Mesenteric fat pad (tissue), 1 donor: ENCODE results near the gene PTGFRN. TPM values are rescaled to one million over a fixed set of nuclear protein-coding genes. Genes with fewer than 3 reads are reported as not detected.
"Not testable (repeated sequence)": the region's sequence is repeated elsewhere in the genome, so short reads cannot be mapped to it uniquely, and the experiment has no call there.

Experiments used
- DNase-seq: peaks from one replicate; pipeline ENCODE4 v3.0.0-alpha.2; 2020; ENCODE audit warnings: low spot score
- long read RNA-seq: library from polyadenylated mRNA; unstranded; transcript quantifications from one replicate; pipeline ENCODE4 v2.0.0, GENCODE V29; 2020
- total RNA-seq: library from RNA; stranded (reverse); fragmentation: NEBNext Ultra II Directional; extraction: Animal tissue kit (Norgen Biotek cat#: 25700); gene quantifications from one replicate; pipeline ENCODE4 v1.2.1, GENCODE V29; 2021
- donor health status: DM: yes; HTN: yes; CAD: no.

The PTGFRN gene
- total RNA-seq, result 24.0 TPM
- long read RNA-seq, full-length matches to known transcripts, result 1 of 12 reads
- long read RNA-seq, partial matches to known transcripts, result 4 of 12 reads
- long read RNA-seq, other reads (novel, unspliced or antisense), result 7 of 12 reads

DNA sequence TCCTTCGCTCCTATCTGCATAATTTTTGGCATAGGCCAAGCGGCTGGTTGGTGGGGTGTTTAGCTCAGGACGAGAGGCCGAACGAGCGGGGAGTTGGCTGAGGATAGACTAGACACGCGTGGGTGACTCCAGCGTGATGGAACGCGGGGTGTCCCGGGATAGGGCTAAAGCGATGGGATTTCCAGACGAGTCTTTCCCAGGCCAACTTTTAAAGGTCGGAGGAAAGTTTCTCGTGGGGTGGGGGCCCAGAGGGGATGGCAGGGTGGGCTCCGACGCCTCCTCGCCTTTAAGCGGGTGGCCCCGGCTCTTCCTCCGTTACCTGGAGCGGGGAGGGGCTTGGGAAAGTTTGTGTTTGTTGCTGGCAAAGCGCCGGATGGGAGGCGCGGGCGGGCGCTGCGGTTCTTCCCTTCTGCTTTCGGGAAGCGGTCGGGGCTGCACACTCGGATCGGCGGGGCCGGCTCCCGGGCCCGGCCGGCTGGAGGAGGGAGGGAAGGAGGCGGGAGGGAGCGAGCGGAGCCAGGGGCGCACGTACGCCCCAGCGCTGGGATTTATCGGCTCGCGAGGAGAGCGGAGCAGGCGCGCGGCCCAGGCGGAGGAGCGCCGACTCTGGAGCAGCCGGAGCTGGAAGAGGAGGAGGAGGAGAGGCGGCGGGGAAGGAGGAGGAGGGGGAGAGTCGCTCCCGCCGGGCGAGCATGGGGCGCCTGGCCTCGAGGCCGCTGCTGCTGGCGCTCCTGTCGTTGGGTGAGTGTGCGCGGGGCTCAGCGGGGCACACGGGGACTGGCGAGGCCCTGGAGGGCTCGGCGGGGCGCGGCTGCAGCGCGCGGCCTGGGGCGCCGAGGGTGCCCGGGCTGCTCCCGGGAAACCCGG, at the start of gene PTGFRN:
TSS of gene PTGFRN (plus strand) at position 405 of the 867 bp plus-strand sequence. CDS start at position 693, 288 bp downstream.
- DNase-seq, result no peak

DNA sequence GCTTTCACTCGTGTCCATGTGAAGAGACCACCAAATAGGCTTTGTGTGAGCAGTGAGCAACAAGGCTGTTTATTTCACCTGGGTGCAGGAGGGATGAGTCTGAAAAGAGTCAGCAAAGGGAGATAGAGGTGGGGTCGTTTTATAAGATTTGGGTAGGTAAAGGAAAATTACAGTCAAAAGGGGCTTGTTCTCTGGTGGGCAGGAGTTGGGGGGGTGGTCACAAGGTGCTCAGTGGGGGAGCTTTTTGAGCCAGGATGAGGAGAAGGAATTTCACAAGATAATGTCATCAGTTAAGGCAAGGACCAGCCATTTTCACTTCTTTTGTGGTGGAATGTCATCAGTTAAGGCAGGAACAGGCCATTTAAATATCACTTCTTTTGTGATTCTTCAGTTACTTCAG, 49.5 kb upstream of the PTGFRN start:
- not testable (repeated sequence) for DNase-seq

DNA sequence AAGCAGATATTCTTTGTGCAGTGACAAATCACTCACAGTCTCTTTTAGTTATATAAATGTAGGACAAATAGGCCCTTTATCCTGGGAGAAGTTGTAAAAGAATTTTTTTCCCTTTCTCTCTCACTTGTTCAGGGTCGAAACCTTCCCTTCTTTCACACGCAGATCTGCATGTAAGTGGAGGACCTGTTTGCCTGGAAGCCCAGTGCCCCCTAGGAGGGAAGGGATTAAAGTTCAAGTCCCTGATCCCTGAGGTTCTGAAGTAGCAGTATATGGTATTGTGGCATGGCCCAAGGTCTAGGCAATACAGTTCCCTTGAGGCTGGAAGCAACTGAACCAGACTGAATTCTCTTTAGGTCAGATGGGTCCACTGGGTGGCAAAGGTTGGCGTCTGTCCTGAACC, 48.6 kb upstream of the PTGFRN start:
- DNase-seq, result no peak

DNA sequence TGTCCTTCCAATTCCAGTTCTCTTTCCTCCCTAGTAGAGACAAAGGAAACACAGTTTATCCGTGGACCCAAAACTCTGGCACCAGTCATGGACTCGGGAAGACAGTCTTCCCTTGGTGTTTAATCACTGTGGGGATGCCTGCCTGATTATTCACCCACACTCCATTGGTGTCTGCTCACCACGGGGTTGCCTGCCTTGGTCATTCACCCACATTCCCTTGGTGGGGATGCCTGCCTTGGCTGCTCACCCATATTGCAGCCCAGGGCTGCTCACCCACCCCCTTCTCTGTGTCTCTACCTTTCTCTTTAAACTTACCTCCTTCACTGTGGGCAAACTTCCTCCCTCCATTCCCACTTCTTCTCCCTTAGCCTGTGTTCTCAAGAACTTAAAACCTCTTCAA, 46.7 kb upstream of the PTGFRN start:
- not testable (repeated sequence) for DNase-seq

DNA sequence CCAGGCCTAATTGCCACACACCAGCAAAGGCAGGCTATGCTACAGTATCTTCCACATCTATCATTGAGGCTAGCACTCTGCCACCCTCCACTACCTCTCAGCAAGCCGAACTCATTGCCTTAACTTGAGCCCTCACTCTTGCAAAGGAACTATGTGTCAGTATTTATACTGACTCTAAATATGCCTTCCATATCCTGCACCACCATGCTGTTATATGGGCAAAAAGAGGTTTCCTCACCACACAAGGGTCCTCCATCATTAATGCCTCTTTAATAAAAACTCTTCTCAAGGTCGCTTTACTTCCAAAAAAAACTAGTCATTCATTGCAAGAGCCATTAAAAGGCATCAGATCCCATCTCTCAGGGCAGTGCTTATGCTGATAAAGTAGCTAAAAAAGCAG, 43.2 kb upstream of the PTGFRN start:
- DNase-seq, result not testable (repeated sequence)

DNA sequence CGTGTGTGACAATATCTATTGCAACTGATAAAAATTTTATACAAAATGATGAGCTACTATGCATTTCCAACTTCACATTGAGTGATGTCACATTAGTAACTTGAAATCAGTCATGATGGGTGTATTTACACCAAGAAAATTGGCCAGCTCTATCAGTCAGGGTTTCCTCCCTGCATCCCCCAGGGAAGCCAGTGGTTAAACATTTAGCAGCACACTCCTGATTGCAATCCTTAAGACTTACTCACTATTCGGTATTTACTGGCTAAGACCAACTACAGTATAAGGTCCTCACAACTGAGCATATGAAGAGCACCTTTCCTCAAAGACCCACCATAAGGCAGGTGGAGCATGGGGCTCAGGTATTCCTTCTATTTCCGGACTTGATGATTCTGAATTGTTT, 41.3 kb upstream of the PTGFRN start:
- no peak for DNase-seq

DNA sequence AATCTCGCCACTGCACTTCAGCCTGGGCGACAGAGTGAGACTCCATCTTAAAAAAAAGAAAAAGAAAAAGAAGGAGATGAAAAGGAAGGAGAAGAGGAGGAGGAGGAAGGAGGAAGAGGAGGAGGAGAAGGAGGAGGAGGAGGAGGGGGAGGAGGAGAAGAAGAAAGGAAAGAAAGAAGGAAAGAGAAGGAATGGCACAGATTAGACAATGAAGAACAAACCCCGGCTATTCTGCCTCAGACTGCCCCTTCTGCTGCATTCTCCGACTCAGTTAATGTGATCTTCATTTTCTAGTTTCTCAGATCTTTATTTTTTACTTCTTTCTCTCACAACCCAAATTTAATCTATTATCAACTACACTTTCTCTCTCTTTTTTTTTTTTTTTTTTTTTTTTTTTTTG, 40.1 kb upstream of the PTGFRN start:
- no peak for DNase-seq

DNA sequence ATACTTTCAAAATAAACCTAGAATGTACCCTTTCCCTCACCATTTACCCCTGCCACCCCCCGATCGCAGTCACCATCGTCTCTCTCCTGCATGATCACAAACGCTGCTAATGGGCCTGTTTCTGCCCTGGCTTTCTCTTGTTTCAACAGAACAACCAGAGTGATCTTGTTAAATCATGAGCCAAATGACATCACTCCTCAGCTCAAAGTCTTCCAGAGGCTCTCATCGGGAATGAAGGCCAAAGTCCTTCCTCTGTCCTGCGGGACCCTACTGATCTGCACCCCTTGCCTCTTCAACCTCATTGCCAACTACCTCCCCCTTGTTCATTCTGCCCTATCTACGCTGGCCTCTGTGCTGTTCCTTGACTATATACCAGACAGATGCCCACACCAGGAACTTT, 39.4 kb upstream of the PTGFRN start:
- DNase-seq, result no peak

DNA sequence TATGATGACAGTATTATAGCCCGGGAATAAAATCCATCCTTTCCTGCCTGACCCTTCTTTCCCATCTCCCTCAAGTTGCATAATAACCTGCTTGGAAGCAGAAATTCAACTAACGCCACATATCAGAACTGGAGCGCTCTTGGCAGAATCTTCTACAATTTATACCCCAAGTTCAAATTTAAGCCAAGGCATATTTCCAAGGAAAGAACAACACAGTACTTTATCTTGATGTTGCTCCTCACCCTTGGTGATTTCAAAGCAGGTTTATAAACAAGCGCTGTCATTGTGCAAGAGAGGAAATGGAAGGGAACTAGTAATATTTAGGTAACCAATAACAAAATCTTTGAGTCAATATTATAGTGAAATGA, 38.0 kb upstream of the PTGFRN start:
- DNase-seq, result no peak

DNA sequence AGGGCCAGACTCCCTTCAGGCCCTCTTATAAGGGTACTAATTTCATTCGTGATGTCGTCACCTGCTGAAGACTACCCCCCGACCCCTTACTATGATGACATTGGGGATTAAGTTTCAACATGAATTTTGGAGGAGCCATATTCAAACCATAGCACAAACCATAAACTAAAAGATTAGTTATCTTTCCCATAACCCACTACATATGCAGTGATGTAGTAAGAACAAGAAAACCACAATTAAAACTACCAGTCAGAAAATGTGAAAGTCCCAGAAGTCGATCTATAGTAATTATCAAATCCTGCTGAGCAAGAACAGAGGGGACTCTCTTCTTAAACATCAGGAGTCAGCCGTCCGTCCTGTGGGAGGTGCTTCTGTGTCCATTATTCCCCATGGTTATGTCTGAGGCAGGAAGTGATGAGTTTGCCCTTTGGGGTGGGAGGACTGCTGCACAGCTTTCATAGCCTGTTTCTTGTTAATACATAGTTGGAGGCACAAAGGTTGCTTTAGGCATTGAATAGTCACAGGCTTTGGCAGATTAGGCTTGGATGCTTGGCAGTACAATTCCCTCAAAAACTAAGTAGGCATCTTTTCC, 35.9 kb upstream of the PTGFRN start:
- no peak for DNase-seq

DNA sequence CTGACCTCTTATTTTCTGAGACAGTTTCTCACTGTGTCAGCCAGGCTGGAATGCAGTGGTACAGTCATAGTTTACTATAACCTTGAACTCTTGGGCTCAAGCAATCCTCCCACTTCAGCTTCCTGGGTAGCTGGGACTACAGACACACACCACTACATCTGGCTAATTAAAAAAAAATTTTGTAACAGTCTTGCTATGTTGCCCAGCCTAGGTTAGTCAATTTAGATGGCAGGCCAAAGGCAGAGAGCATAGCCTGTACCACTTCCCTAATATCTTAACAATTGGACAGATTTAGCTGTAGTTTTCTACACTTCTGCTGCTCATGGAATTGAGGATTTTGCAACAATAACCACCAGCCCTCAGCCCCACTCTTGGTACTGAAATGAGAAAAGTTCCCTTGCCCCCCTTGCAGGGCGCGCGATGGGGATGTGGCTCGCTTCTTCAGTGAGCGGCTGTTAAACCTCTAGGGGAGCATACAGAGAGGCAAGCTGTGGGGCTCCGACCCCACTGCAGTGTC, 34.9 kb upstream of the PTGFRN start:
- DNase-seq, result no peak

DNA sequence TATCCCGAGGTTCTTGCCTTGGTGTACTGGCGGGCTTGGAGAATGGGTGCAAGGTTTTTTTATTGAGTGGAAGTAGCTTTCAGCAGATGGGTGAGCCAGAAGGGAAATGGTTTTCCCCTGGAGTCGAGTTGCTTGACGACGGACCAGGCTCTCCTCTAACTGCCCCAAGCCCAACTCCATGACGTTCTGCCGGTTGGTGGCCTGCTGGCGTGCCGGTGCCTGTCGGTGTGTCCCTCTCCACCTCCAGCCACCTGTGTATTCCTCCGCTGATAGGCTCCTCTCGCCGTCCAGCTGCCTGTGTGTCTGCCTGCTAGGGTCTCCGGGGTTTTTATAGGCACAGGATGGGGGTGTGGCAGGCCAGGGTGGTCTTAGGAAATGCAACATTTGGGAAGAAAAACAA, 34.3 kb upstream of the PTGFRN start:
- no peak for DNase-seq

DNA sequence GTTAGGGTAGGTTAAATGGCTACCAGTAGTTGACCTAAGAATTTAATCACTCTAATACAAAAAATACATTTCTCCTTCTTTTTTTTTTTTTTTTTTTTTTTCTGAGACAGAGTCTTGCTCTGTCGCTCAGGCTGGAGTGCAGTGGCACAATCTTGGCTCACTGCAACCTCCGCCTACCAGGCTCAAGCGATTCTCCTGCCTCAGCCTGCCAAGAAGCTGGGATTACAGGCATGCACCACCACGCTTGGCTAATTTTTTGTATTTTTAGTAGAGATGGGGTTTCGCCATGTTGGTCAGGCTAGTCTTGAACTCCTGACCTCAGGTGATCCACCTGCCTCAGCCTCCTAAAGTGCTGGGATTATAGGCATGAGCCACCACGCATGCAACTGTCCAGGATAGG, 33.8 kb upstream of the PTGFRN start:
- DNase-seq, result not testable (repeated sequence)

DNA sequence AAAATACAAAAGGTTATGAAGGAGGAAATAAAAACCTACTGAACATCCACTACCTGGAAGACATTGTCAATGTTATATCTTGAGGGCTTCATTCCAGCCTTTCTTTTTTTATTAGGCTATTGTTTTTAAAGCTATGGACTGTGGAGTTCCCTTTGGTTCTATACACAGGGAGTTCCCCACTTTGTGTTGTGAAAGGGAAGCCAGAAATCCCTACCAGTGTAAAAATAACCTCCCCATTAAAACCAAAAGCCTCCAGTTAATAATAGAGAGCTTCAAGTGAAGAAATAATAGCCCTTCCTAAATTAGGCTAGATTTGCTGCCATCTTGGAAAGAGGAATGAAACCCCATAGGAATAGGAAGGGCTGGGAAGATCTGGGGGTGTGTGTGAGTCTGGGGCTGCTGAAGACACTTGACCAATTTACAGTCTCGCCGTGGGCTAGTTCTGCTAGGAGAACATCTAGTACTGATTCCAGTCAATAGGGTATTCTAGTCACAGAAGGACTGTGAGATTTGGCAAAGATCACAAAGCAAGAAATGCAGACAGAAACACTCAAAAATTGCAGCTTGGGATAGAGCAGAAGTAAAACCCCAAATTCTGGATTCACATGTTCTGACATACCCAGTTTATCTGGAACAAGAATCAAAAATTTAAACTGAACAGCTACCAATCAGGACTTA, 32.4 kb upstream of the PTGFRN start:
- no peak for DNase-seq

DNA sequence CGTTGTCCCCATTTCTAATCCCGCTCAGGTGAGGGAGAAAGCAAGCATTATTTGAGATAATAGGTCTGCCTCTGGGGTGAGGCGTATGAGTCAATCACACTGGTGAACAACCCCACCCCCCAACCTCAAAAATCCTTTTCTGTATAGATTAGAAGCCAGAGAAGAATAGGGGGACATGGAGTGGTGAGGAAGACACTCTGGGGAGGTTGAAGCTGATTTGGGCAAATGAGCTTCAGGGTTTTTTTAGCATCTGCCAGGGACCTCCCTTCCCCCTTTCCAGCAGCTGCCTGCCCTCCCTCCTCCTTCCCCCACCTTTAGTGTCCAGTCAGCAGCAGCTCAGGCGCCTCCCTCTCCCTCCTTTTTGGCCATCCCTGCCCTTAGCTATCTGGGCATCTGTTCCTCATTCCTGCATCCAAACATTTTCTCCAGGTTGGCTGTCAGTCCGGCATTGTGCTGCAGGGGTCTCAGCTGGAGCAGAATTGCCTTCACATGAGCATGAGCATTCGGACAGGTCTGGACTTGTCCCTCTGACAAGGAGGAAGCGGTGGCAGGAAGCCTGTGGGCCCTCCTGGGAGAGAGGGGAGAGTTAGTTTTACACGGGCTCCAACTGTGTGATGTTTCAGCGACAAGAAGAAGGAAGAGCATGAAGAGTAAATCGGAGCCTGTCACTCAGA, 30.8 kb upstream of the PTGFRN start:
- no peak for DNase-seq

DNA sequence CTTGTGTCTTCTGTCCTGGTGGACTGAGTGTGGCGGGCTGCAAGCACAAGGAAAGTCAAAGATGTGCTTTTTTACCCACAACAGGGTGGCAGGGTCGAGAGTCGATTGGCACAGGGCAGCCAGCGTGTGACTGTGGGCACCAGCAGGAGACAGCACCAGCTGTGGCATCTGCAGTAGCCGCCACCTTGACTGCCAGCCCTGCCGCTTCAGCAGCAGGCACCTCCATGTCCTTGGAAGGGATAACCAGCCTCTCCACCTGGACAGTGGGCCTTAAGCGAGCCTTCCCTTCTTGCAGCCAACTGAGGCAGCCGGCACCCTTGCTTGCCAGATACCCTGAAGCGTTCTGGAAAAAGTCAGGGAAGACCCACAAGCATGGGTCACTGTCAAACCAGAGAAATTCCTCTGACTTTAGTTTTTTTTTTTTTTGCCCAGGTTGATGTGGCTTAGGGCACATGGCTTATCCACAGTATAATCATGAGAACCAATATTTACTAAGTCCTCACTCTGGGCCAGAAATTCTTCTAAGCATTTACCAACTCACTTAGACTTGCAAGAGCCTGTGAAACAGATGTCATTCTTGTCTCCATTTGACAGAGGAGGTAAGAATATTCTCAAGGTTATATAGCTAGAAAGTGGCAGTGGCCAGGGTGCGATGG, 30.1 kb upstream of the PTGFRN start:
- no peak for DNase-seq

DNA sequence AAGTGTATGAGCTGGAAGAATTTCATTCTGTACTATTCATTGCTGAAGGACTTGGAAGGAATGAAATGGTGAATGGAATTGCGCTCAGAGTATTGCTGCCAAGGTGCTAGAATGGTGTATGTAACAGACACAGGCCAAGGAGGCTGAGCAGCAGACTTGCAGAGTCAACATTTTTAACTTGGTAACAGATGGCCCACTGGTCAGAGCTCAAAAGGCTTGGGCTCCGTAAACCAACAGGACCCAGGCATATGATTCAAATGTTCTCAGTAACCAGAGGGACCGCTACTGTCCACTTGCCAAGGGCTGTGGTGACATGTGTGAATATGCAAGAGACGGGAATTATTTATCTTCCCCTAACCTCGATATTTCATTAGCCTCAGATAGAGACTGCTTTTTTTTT, 28.8 kb upstream of the PTGFRN start:
- no peak for DNase-seq

DNA sequence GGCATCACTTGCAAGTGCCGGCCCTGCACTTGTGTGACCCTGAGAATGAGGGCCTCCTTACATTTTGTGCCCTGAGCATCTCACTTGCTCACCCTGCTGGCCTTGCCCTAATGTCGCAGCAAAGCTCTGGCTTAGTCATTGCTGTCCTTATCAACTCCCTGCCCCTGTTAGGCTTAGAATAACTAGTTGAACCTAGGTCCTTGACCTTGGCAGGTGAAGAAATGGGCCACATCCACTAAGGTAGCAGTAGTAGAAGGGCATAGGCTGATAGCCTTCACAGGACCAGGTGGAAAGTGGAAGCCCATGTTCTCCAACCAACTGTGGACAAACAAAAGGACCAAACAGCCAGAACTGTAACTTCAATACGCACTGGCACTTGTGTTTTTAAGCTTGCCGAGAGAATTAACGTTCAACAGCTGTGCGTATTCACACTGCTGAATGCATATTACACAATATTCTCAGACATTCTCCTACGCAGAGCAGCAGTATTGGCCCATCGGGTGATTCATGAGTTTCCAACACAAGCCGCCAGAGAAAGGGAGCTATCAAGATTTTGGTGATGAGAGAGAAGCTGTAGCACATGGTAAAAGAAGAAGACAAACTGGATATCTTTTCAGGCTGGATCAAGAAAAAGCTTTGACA, 27.7 kb upstream of the PTGFRN start:
- no peak for DNase-seq

DNA sequence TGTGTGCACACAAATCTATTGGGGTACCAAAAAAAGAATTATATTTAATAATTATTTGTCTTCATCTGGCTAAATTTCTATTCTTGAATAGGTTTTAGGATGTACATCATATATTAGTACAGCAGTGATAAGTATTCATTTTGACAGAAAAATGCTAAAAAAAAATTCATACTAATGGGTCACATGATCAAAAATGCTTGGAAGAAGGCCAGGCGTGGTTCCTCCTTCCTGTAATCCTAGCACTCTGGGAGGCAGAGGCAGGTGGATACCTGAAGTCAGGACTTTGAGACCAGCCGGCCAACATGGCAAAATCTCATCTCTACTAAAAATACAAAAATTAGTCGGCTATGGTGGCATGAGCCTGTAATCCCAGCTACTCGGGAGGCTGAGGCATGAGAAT, 26.9 kb upstream of the PTGFRN start:
- DNase-seq, result no peak

DNA sequence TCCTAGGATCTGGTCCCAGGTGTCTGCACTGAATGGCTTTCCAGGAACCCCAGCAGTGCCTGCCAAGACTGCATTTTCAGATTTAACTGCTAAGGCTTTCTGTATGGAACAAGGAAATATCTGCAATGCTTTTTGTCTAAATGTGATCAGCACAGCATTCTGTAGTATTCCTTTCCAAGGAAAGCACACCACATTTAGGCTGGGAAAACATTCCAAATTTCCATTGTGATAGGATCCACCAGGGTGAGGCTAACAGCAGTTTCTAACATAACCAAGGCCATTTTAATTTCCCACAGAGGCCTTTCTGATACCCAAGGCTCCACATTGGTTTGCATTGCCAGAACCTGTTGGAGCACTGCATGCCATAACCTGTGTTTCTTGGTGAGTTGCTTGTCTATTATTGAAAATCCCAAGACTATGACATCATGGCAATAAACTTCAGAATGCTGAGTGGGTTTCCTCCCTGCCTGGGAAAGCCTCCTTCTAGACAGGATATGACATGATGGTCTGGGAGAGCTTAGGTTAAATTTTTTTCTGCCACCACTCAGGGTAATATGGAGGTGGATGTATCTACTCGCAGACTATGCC, 23.3 kb upstream of the PTGFRN start:
- DNase-seq, result no peak
